Activated CD4-positive, CD25-positive, alpha-beta regulatory T cell treated with anti-CD3 and anti-CD28 coated beads, Interleukin-2, amount 50 U/mL, for 16 hours (primary cell): ENCODE data around the gene MED8.
A peak's percentile ranks its signal among the peaks of the same experiment; 100 is the strongest.

ENCODE experiments used
- DNase-seq: peaks from one replicate; pipeline ENCODE4 v3.0.0-alpha.2; 2020; ENCODE audit warnings: low read depth, low spot score

The MED8 gene

DNA sequence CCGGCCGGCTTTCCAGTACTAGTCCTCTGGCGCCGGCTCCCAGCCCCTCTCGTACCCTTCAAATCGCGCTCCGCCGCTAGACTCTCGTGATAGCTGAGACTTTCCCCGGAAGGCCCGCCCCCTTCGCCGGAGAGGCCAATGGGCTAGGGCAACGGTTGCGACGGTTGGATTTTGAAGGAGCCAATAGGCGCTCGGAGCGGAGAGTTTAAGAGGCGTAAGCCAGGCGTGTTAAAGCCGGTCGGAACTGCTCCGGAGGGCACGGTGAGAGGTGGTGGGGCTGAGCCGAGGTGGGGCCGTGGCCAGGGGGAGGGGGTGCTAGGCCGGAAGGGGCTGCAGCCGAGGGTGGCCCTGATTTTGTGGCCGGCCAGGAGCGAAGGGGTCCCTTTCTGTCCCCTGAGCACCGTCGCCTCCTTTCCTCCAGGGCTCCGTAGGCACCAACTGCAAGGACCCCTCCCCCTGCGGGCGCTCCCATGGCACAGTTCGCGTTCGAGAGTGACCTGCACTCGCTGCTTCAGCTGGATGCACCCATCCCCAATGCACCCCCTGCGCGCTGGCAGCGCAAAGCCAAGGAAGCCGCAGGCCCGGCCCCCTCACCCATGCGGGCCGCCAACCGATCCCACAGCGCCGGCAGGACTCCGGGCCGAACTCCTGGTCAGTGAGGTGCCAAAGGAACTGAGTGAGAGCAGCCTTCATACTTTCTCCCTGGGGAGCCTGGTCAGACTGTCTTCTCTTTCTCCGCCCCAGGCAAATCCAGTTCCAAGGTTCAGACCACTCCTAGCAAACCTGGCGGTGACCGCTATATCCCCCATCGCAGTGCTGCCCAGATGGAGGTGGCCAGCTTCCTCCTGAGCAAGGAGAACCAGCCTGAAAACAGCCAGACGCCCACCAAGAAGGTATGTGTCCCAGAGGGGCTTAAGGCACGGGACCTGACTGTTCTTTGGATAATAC lies 30.6 kb downstream of the MED8 start, which contains the start of gene CDC20:
Gene CDC20 (plus strand): TSS at position 236 of the 948 bp plus-strand sequence. CDS start 235 bp downstream, at position 471.
- DNase-seq, result peak; percentile 96

DNA sequence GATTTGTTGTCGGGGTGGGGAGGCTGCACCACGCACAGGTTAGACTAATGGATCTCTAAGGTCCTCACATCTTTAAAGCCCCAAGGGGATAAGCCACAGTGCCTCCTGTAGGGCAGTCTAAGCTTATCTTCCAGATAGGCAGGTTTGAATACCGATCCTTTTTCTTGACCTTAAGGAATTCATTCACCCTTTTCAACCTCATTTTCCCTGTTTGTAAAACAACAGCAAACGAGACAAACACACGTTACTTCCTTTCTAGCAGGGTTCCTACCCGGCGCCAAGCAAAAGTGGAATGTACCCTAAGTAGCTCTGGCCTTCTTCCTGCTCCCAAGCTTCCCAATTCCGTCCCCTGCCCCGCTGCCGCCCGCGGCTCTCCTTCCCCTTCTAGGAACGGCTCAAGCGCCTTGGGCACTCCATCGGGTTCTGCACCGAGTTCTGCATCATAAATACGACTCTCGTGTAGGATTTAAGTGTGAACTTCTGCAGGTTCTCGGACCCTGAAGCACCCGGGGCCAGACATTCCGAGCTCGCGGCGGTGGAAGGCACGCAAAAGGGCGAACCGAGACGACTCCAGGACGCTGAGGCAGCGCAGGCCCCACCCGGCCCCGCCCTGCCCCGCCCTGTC lies 31.4 kb downstream of the MED8 start:
- DNase-seq, result no peak

DNA sequence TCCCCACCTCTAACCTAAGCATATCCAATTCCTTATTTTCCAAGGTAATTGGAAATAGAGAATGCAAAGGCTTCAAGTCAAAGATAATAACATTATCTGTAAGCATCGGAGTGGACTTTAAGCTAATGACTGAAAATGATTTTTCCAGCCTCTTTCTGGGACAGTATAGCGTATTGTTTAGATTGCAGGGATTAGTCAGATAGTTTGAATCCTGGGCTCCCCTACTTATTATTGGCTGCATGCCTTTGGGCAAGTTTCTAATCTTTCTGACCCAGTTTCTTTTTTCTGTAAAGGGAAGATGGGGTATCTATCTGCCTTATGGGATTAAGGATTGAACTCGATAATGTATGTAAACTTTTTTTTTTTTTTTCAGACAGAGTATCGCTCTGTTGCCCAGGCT lies 32.3 kb downstream of the MED8 start:
- DNase-seq, result no peak

DNA sequence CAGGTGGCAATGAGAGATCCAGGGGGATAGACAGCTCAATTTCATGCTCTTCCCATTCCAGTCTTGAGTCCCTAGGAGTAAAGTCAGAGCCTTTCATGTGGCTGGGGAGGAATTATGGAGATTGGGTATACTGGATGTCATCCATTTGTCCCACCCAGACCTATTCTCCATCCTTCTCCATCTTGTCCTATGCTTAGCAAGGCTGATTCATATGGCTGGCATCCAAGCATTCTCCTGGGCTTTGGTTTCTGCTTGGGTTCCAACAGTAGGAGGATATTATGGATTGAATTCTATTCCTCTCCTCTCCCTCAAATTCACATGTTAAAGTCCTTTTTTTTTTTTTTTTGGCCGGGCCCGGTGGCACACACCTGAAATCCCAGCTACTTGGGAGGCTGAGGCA lies 34.7 kb downstream of the MED8 start:
- DNase-seq, result no peak

DNA sequence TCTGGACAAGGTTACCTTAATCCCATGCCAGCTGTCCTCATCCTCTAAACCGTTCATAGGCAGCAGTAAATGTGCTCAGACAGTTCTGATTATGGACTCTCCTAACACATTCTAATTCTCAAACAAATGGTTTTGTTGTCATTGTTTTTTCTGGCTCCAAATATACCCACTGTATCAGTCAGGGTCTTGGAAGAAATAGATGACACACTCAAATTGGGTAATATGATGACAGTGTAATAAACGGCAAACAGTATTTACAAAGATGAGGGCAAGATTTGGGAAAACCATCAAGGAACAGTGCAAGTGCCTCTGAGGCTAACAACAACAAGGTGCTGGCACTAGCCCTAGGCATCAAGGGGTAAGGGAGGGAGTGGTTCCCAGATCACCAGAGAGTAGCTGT lies 35.1 kb downstream of the MED8 start:
- DNase-seq, result no peak

DNA sequence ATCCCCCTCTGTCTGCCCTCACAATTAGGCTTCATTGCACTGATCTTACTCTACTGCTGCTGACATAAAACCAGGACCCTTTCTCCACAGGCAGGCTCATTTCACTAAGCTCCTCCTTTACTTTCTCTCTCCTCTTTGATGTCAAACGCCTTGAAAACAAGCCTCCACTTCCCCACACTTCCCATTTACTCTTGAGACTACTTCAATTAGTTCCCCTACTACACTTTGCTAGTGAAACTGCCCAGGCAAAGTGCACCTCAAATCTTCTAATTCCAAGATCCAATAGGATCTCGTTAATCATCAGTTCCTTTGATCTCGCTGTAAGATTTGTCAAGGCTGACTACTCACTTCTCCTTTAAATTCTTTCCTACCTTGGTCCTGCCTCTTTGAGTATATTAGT lies 36.7 kb downstream of the MED8 start:
- DNase-seq, result no peak

DNA sequence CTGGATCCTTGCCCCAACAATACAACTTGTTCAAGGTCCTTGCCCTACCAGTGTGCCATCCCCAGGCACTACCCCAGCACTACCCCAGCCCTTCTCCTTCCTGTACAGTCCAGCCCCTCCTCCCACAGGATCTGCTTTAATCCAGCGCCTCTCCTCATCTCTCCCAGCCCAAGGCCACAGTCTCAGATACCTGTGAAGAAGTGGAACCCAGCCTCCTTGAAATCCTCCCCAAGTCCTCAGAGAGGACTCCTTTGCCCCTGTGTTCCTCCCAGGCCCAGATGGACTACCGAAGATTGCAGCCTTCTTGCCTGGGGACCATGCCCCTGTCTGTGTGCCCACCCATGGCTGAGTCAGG lies 37.3 kb downstream of the MED8 start:
- DNase-seq, result no peak

DNA sequence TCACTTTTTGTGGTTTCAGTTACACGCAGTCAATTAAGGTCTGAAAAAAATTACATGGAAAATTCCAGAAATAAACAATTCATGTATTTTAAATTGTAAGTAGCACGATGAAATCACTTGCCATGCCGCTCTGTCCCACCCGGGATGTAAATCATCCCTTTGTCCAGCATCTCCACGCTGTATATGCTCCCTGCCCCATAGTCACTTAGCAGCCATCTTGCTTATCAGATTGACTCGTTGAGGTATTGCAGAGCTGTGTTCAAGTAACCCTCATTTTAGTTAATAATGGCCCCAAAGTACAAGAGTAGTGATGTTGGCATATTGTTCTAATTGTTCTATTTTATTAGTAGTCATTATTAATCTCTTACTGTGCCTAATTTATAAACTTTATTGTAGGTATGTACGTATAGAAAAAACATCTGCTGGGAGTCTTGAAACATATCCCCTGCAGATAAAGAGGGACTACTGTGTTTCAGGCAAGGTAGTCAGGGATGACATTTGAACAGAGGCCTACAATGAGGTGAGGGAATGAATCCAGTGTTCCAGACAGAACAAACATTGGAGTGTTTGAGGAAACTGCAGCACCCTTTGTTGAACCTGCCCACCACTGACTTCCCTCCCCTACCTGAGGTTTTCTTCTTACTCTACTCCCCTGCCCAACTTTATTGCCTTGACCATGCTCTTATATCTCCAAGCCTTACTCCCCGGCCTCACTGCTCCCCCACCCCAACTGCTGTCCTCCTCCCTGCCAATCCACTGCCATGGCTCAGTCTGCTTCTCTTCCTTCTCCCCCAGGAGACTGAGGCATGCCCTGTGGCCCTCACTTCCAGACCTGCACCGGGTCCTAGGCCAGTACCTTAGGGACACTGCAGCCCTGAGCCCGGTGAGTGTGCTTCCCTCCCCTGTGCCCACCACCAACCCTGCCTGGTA lies 37.9 kb downstream of the MED8 start:
- DNase-seq, result no peak

DNA sequence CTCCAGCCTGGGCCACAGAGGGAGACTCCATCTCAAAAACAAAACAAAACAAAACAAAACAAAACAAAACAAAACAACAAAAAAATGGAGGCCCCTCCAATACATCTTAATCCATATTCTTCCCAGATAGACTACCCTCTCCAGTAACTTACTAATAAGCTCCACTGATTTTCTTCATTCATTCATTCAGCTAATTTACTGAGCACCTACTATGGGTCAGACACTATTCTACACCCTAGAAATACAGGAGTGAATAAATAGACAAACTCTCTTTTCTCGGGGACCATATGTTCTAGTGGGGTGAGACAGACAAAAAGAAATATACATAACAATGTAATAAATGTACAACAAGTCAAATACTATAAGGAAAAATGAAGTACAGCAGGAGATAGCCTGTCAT lies 38.6 kb downstream of the MED8 start:
- no peak for DNase-seq

DNA sequence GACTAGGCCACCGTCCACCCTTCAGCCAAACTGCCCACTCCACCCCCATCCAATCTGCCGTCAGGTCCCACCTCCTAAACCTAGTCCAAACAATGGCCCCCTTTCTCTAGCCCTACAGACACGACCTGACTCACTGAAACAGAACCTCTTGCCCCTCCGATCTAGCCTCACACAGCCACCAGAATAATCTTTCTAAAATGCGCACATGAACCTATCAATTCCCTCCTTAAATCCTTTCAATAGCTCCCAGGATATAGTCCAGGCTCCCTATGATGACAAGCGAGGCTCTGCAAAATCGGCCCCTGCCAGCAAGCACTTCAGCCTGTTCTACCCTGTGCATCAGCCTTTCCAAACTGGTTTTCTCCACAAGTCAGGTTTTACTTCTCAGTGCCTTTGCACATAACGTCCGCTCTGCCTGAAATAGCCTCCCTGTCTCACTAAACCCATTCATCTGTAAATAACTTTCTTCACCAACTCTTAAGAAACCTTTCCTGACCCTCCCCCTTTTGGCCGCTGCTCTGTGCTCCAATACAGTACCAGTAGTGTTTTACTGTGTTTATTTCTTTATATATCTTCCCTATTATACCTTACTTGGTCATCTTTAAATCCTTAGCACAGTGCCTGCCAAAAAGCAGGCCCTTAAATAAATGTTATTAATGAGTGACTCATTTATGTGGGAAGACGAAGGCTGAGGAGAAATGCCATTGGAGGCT lies 39.9 kb downstream of the MED8 start:
- no peak for DNase-seq

DNA sequence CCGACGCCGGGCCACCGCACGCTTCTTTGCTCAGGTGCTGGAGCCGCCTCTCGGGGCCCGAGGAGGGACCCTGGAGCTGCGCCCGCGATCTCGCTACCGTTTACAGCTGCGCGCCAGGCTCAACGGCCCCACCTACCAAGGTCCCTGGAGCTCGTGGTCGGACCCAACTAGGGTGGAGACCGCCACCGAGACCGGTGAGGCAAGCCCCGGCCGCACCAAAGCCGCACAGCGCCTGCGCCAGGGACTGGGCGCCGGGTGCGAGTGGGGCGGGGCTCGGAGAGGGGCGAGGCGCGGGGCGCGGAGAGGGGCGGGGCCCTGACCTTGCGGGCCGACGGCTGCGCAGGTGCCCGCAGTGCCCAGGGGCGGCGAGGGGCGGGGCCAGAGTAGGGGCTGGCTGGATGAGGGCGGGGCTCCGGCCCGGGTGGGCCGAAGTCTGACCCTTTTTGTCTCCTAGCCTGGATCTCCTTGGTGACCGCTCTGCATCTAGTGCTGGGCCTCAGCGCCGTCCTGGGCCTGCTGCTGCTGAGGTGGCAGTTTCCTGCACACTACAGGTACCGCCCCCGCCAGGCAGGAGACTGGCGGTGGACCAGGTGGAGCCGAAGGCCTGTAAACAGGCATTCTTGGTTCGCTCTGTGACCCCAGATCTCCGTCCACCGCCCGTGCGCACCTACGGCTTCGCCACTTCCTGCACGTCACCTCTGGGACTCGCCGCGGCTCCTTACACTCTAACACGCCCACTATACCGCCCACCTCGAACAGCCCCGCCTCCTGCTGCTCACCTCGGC lies 40.6 kb downstream of the MED8 start:
- DNase-seq, result no peak

DNA sequence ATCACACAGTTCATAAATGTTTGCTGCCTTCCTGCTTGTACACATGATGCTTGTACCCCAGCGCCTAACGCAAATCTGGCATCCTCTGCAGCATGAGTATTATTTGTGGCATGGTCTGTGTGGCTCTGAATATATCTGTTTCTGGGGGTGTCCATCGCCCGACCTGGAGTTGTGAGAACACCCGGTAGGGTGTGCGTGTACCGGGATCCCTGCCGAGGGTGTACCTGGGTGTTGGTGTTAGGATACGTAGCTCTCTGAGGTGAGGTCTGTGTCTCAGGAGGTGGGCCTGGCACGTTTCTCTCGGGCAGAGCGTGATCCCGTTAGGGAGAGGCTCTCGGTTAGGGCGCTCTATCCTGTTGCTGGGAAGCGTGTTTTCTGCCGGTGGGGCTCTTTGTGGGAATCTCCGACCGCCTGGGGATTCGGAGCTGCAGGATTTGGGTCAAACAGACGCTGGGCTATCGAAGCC lies 41.2 kb downstream of the MED8 start:
- DNase-seq, result no peak

DNA sequence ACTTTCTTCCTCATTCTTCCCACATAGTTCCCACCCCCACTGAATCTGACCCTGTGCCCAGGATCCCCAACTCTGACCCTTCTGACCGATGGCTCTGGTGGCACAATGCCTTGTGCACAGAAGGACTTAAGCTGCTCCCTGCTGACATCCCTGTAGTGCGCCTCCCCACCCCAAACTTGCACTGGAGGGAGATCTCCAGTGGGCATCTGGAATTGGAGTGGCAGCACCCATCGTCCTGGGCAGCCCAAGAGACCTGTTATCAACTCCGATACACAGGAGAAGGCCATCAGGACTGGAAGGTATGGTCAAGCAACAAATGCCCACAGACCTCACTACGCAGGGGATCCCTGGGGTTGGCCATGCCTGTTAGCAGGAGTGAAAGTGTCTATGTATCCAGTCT lies 43.0 kb downstream of the MED8 start:
- no peak for DNase-seq

DNA sequence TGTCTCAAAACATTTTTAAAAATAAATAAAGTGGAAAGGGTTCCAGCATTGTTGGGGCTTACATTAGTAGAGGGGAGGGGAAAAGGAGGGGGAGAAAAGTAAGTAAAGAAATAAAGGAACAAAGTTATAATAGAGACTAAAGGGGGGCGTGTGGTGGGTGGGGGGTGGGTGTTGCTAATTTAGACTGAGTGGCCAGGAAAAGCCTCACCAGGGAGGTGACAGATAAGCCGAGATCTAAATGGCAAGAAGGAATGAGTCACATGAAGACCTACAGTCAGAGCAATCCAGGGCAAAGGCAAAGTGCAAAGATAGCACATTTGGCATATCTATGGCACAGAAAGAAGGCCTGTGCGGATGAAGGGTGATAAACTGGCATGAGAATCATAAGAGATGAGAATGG lies 44.5 kb downstream of the MED8 start:
- DNase-seq, result no peak

DNA sequence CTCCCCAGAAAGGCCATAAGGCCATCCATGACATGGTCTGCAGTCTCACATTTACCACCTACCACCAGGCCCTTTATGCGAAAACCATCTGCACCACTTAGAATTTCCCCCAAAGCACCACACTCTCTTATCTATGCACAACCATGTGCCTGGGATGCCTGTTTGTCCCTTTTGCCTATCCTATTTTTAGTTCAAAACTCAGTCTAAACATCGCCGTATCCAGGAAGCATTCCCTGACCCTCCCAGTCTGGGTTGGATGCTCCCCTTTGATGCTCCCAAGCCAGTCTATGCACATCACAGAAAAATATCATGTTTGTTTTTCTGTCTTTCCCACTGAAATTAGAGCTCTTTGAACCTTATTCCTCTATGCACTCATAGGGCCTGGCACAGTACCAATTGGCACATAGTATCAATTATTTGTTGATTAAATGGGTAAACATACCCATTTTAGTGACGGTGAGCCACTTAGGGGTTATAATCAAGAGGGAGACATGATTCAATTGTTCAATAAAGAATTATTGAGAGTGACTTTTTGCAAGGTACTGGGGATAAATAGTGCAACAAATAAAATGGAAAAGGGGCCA lies 45.2 kb downstream of the MED8 start:
- no peak for DNase-seq

DNA sequence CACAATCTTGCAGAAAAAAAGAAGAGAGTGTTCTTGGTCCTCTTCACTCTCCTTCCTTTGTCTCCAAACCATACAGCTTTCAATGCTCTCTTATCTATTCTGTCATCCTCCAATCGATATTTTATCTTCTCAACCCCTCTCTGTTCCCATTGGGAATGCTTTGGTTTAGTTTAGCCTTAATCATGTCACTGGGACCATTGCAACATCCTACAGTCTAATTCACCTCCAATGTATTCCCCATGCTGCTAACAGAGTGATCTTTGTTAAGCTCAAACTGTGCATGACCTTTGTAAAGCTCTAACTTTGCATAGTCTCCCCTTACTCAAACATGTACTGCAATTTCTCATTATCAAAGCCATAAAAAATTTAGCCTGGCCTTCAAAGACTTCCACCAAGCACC lies 49.0 kb downstream of the MED8 start:
- DNase-seq, result no peak

DNA sequence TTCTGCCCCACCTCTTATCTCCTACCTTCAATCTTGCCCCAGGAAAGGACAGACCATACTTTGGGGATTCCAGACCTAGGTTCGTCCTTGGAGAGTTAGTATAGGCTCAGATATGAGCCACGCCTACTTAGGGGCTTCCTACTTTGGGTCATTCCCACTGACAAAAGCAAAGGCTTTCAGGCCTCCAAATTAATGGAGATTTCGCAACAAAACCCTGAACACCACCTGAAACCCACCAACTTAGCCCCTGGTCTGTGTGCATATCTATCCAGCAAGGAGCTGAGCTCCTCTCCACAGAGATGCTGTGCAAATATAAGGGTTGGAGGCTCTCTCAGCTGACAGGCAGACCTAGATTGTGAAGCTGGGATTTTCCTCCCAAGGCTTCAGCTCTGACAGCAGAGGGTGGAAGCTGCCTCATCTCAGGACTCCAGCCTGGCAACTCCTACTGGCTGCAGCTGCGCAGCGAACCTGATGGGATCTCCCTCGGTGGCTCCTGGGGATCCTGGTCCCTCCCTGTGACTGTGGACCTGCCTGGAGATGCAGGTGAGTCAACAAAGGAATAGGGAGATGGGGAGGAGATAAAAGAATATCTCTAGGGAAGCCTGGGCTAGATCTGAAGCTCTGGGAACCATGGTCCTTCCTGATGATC lies 49.9 kb downstream of the MED8 start:
- DNase-seq, result no peak

DNA sequence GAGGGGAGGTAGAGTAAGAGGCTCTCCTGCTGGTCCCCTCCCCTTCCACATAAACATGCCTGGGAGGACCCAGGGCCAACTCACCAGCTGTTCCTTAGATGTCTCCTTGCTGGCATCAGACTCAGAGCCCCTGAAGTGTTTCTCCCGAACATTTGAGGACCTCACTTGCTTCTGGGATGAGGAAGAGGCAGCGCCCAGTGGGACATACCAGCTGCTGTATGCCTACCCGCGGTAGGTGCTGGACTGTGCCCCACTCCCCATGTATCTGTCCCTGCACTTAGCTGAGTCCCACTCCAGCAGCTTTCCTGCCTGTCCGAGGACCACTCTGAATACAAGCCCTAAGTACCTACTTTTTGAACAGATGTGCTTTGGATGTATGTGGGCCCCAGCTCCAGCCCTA lies 51.6 kb downstream of the MED8 start:
- DNase-seq, result no peak

DNA sequence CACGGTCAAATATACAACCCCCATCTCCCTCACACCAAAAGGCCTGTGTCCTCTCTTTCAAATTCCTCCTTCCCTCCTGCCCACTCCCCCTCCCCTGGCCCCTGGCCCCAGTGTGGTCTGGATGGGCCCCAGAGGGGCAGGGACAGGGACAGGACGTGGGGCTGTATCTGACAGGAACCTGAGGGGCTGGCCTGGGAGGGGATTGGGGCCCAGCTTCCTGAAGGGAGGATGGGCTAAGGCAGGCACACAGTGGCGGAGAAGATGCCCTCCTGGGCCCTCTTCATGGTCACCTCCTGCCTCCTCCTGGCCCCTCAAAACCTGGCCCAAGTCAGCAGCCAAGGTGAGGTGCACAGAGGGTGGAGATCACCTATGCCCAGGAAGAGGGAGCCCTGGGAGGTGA lies 52.0 kb downstream of the MED8 start, which contains the start of gene MPL:
Gene MPL (plus strand): TSS at position 231 of the 400 bp plus-strand sequence. CDS start 31 bp downstream, at position 262.
- no peak for DNase-seq
